Retinal pigment epithelial cell (primary cell): ENCODE data around the gene LRRC36.

Source experiments
- DNase-seq: peaks from one replicate; pipeline ENCODE4 v3.0.0-alpha.2; 2010; ENCODE audit warnings: low read depth
- H3K4me3 ChIP-seq: 2 replicates; pipeline ENCODE4 v1.5.1; 2011; ENCODE audit warnings: mild to moderate bottlenecking, low read length, control low read depth, moderate library complexity
- TF ChIP-seq, protein P1 (sequence below): conservative IDR thresholded peaks from 2 replicates; pipeline ENCODE4 v1.5.1; 2011; ENCODE audit warnings: low read depth, low read length, control low read depth, inconsistent platforms

LRRC36 gene

DNA sequence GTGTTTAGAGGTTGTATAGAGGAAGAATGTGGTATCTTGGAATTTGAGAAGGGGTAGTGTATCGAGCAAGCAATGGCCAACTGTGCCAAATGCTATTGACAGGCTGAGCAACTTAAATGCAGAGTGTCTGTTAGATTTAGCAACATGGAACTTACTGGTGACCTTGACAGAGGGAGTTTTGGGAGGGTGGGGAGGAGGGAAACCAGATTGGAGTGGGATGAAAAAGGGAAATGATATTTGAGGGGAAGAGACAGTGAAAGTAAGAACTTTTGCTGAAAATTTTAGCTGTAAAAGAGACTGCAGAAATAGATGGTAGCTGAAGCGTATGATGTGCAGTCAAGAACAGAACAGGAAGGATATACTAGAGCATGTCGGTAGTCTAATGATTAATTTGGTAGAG lies 1.1 kb downstream of the LRRC36 start:
- TF ChIP-seq, protein P1, sequence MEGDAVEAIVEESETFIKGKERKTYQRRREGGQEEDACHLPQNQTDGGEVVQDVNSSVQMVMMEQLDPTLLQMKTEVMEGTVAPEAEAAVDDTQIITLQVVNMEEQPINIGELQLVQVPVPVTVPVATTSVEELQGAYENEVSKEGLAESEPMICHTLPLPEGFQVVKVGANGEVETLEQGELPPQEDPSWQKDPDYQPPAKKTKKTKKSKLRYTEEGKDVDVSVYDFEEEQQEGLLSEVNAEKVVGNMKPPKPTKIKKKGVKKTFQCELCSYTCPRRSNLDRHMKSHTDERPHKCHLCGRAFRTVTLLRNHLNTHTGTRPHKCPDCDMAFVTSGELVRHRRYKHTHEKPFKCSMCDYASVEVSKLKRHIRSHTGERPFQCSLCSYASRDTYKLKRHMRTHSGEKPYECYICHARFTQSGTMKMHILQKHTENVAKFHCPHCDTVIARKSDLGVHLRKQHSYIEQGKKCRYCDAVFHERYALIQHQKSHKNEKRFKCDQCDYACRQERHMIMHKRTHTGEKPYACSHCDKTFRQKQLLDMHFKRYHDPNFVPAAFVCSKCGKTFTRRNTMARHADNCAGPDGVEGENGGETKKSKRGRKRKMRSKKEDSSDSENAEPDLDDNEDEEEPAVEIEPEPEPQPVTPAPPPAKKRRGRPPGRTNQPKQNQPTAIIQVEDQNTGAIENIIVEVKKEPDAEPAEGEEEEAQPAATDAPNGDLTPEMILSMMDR: no peak
- no peak overlapping the region for H3K4me3 ChIP-seq
- DNase-seq: no peak

DNA sequence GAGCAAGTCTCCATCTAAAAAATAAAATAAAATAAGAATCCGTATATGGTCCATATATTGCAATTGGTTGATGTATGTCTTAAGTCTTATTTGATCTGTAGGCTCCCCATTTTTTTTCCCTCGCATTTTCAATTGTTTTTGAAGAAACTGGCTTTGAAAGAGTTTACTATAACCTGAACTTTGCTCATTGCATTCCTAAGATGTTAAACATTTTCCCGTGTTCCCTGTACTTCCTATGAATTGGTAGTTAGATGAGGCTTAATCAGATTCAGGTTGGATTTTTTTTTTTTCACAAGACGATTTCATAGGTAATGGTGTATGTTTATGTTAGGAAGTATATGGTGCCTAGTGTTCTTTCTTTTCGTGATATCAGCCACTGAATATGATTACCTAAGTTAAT lies 3.3 kb downstream of the LRRC36 start:
- no peak overlapping the region for H3K4me3 ChIP-seq

DNA sequence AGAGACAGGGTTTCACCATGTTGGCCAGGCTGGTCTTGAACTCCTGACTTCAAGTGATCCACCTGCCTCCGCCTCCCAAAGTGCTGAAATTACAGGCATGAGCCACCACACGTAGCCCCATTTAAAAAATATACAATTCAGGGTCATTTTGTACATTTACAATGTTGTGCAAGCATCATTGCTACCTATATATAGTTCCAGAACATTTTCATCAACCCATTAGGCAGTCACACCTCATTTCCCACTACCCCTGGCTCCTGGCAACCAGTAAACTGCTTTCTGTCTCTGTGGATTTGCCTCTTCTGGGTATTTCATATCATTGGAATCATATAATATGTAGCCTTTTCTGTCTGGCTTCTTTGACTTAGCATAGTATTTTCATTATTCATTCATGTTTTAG lies 6.7 kb downstream of the LRRC36 start:
- DNase-seq: no peak

More for the DNA sequence above, 3.3 kb downstream of the LRRC36 start:
- TF ChIP-seq, protein P1: no peak
- no peak for DNase-seq

DNA sequence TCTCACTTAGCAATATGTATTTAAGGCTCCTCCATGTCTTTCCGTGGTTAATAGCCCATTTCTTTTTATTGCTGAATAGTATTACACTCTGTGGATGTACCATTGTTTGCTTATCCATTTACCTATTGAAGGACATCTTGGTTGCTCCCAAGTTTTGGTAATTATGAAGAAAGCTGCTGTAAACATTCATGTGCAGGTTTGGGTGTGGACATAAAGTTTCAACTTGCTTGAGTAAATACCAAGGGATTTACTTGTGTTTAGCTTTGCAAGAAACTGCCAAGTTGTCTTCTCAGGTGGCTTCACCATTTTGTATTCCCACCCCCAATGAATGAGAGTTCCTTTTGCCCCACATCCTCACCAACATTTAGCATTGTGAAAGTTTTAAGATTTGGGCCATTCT lies 9.5 kb downstream of the LRRC36 start:
- TF ChIP-seq, protein P1: no peak
- no peak overlapping the region for H3K4me3 ChIP-seq
- no peak for DNase-seq

More for the DNA sequence above, 6.7 kb downstream of the LRRC36 start:
- no peak overlapping the region for H3K4me3 ChIP-seq
- TF ChIP-seq, protein P1: no peak

DNA sequence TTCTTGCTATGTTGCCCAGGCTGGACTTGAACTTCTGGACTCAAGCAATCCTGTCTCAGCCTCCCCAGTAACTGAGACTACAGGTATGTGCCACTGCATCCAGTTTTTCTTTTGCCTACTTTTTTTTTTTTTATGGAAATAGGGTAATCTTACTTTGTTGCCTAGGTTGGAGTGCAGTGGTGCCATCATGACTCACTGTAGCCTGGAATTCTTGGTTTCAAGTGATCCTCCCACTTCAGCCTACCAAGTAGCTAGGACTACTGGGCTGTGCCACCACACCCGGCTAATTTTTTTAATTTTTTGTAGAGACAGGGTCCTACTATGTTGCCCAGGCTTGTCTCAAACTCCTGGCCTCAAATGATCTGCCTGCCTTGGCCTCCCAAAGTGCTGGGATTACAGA lies 10.0 kb downstream of the LRRC36 start:
- TF ChIP-seq, protein P1: no peak
- no peak for DNase-seq
- no peak overlapping the region for H3K4me3 ChIP-seq

DNA sequence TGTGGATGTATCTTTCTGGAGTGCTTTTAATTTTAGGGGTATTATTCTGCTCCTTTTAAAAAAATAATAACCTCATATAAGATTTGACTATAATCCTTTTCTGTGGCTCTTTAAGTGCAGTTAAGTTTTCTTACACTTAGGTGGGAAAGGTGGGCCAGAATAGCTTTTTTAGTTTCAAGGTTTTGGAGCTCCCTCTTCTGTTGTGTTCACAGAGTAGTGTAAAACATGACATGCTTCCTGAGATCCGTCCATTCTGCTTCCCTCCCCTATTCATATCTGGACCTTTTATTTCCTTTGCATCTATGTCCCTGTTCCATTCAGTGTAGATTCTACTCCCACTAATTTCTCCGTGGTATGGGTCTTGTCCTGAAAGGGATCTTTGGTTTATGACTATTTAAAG lies 12.8 kb downstream of the LRRC36 start:
- TF ChIP-seq, protein P1: peak; percentile 33
- no peak for DNase-seq
- H3K4me3 ChIP-seq: no peak overlapping the region

DNA sequence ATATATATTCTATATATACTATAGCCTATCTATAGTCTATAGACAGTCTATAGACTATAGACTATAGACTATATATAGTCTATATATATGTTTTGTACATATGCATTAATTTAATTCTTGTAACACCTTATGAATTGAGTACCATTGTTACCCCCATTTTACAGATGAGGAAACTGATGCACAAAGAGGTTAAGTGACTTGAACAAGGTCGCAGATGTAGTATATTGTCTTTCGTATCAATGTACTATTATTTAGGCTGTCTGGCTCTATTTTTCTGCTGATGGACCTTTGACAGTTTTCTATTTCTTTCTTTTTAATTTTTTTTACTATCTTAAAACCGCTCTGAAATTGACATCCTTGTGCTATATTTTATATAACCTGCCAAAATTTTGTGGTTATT lies 14.6 kb downstream of the LRRC36 start:
- DNase-seq: no peak
- TF ChIP-seq, protein P1: no peak
- H3K4me3 ChIP-seq: no peak overlapping the region
